Heart right ventricle (tissue), 16 donors: ENCODE data around the gene NRXN2. TPM values are rescaled to one million over a fixed set of nuclear protein-coding genes. Genes with fewer than 3 reads are reported as not detected.

Experiments
- ATAC-seq, 8 donors: fragments of 200-7000 bp; cut with Tn5 transposase; one replicate each; pipeline ENCODE4 v1.9.1; 2020; ENCODE audit warnings: mild to moderate bottlenecking in 8 of 8, moderate library complexity in 8 of 8, moderate number of reproducible peaks in 1 of 8
- DNase-seq, 2 donors: peaks; one replicate each; pipeline ENCODE4 v3.0.0-alpha.2; 2020
- H3K27ac ChIP-seq, 10 donors: fragments of 200-600 bp; sonication (generic) in 2 of 10; one replicate each; pipeline versions ENCODE4 v1.5.0 to v1.8.0; 2020 to 2022; ENCODE audit warnings: mild to moderate bottlenecking in 3 of 10
- H3K27me3 ChIP-seq, 7 donors: fragments of 200-600 bp; one replicate each; pipeline ENCODE4 v1.8.0; 2021 to 2022; ENCODE audit warnings: mild to moderate bottlenecking in 2 of 7
- H3K36me3 ChIP-seq, 9 donors: fragments of 200-600 bp; sonication (generic) in 1 of 9; one replicate each; pipeline versions ENCODE4 v1.5.0 to v1.8.0; 2020 to 2022; ENCODE audit warnings: mild to moderate bottlenecking in 2 of 9
- H3K4me1 ChIP-seq, 9 donors: fragments of 200-600 bp; sonication (generic) in 1 of 9; one replicate each; pipeline versions ENCODE4 v1.5.0 to v1.8.0; 2020 to 2022; ENCODE audit warnings: mild to moderate bottlenecking in 4 of 9
- H3K4me3 ChIP-seq, 10 donors: fragments of 200-600 bp; sonication (generic) in 2 of 10; one replicate each; pipeline versions ENCODE4 v1.5.0 to v1.8.0; 2020 to 2022; ENCODE audit warnings: mild to moderate bottlenecking in 7 of 10, moderate library complexity in 2 of 10
- H3K9me3 ChIP-seq, 11 donors: fragments of 200-600 bp in 10 of 11; sonication (generic) in 2 of 11; one replicate each; pipeline versions ENCODE4 v1.5.0 to v1.8.0; 2013 to 2022; ENCODE audit warnings: mild to moderate bottlenecking in 2 of 11, control low read depth in 1 of 11, moderate library complexity in 1 of 11
- WGBS, 2 donors: extraction: QIAGEN DNeasy Blood & Tissue Kit; methylation state at CpG; one replicate each; pipeline ENCODE4 v1.1.7; 2013; ENCODE audit warnings: inconsistent platforms in 1 of 2; 5-methylcytosine and 5-hydroxymethylcytosine counted together
- intact Hi-C, 10 donors: fragments of 100-400 bp; cut with DNase I; formaldehyde crosslinking; loops; one replicate each; pipeline versions ENCODE4 v1.11.1 to v1.14.2; 2022
- polyA plus RNA-seq, 2 donors: library from polyadenylated mRNA; stranded (reverse); fragments of 200-250 nt; gene quantifications; one replicate each; pipeline ENCODE4 v1.2.3, GENCODE V29; 2013
- total RNA-seq, 10 donors: library from RNA; stranded (reverse); fragmentation: NEBNext Ultra II Directional in 3 of 10; extraction: Animal tissue kit (Norgen Biotek cat#: 25700) in 3 of 10; gene quantifications; one replicate each; pipeline versions ENCODE4 v1.2.1 to v1.2.4, GENCODE V29; 2021 to 2023
- TF ChIP-seq, protein P1 (sequence below), 9 donors: fragments of 200-600 bp; sonication (generic) in 2 of 9; IDR thresholded peaks; one replicate each; pipeline versions ENCODE4 v1.5.0 to v1.8.0; 2021 to 2022; ENCODE audit warnings: antibody characterized with exemption in 9 of 9, mild to moderate bottlenecking in 5 of 9, moderate library complexity in 1 of 9
- donor health status: Arrhythmogenic right ventricular cardiomyopathy.
- donor health status: ischemic (EF 13 %, LVEDD 7.1; RV severe dilation, severe dysfunction).
- donor health status: healthy with polysubstance abuse.
- donor health status: DM: no; HTN: yes; CAD: no.
- donor health status: DM: no; HTN: no; CAD: no.
- donor health status: ischemic (EF 25% LVEDD 6.9; RV normal size, moderate dysfunction).
- donor health status: ischemic (EF 25% LVEDD 5.7; RV mildly dilated, moderate dysfunction).
- donor health status: healthy.
- donor health status: DM: yes; HTN: yes; CAD: no.
- donor health status: Ischemic cardiomyopathy.
- donor health status: ischemic (EF 35%, LVEDD 5.7; RV mildly dilated, moderate dysfunction).
- donor health status: nonischemic (EF 11% LVEDD 7.7; RV severe dilation, severe dysfunction).
- donor health status: DM: yes; HTN: yes; CAD: no.
- donor health status: PGD.
- donor health status: ischemic (EF 29% LVEDD 5.4; RV normal size, mild dysfunction).
- donor health status: nonischemic (EF 23%, LVEDD 6.1; RV moderate dilation, normal function).

Gene NRXN2
- total and polyA plus RNA-seq, 12 donors = 0.45 to 5.5 (median 1.4) TPM

DNA sequence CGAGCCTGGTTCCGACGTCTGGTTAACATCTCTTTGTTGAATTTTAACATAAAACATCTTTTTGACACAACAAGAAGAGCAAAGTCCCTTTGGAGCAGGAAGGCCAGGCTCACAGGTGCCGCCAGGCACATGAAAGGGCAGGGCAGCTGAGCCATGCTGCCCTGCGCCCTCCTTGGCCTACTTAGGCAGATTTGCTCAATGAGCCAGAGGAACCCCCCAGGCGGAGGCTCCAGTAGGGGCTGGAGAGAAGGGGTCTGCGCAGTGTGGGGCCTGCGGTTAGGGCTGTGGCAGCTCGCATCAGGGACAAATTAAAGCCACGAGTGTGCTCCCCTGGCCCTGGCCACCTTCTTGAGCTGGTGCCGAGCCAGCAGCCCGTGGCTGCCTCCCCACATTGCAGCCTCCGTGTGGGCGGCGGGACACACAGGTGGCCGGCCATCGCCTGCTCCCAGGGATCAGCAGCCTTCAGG lies 141.9 kb downstream of the NRXN2 start:
- Histone ChIP-seq H3K27ac (no peak overlapping the region), H3K36me3 (no peaks in the 10 kb centered on the region), H3K9me3 (no peaks in the 10 kb centered on the region), H3K4me1 (peaks cover 0 to 3% (median 0%) of the 10 kb centered on the region in 9 donors), H3K4me3 (no peak overlapping the region), H3K27me3 (peaks cover 0 to 4% (median 0%) of the 10 kb centered on the region in 7 donors)
- intact Hi-C loops = no loop called here
- DNase-seq (no peak), ATAC-seq (no peak)
- 89 to 91% methylated on average over 17 of the region's 17 CpGs for WGBS, 2 donors
- TF ChIP-seq, protein P1, sequence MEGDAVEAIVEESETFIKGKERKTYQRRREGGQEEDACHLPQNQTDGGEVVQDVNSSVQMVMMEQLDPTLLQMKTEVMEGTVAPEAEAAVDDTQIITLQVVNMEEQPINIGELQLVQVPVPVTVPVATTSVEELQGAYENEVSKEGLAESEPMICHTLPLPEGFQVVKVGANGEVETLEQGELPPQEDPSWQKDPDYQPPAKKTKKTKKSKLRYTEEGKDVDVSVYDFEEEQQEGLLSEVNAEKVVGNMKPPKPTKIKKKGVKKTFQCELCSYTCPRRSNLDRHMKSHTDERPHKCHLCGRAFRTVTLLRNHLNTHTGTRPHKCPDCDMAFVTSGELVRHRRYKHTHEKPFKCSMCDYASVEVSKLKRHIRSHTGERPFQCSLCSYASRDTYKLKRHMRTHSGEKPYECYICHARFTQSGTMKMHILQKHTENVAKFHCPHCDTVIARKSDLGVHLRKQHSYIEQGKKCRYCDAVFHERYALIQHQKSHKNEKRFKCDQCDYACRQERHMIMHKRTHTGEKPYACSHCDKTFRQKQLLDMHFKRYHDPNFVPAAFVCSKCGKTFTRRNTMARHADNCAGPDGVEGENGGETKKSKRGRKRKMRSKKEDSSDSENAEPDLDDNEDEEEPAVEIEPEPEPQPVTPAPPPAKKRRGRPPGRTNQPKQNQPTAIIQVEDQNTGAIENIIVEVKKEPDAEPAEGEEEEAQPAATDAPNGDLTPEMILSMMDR (IDR thresholded peaks at IDR 0.05) = no peak

GRCh38 chr11:64580412-64580811 lies 142.6 kb downstream of the NRXN2 start:
- Histone ChIP-seq H3K36me3 (no peaks in the 10 kb centered on the region), H3K4me1 (peaks cover 0 to 3% (median 0%) of the 10 kb centered on the region in 9 donors), H3K4me3 (no peak overlapping the region), H3K27me3 (peaks cover 0 to 4% (median 0%) of the 10 kb centered on the region in 7 donors), H3K9me3 (no peaks in the 10 kb centered on the region), H3K27ac (no peak overlapping the region)
- TF ChIP-seq, protein P1 (IDR thresholded peaks at IDR 0.05) = no peak
- intact Hi-C loops = no loop called here
- ATAC-seq (peak in 3 of 8 donors; percentile 28 to 62 (median 47)), DNase-seq (no peak)
- 46 to 51% methylated on average over 7 of the region's 7 CpGs for WGBS, 2 donors

- Histone ChIP-seq H3K4me1 (peaks cover 0 to 3% (median 0%) of the 10 kb centered on the region in 9 donors), H3K27ac (no peak overlapping the region), H3K9me3 (no peaks in the 10 kb centered on the region), H3K27me3 (peaks cover 0 to 4% (median 0%) of the 10 kb centered on the region in 7 donors), H3K36me3 (no peaks in the 10 kb centered on the region), H3K4me3 (no peak overlapping the region)
- ATAC-seq (no peak), DNase-seq (no peak)
- TF ChIP-seq, protein P1 (IDR thresholded peaks at IDR 0.05) = no peak
- intact Hi-C loops = no loop called here
- 88 to 92% methylated on average over 6 of the region's 6 CpGs for WGBS, 2 donors
These were observed 145.8 kb downstream of the NRXN2 start for GRCh38 chr11:64577202-64577601.

GRCh38 chr11:64572143-64572542 lies 150.9 kb downstream of the NRXN2 start:
- Histone ChIP-seq H3K27ac (no peak overlapping the region), H3K4me3 (no peak overlapping the region), H3K9me3 (no peaks in the 10 kb centered on the region), H3K27me3 (peaks cover 0 to 10% (median 0%) of the 10 kb centered on the region in 7 donors), H3K4me1 (peaks cover 0 to under 1% (median 0%) of the 10 kb centered on the region in 9 donors), H3K36me3 (no peaks in the 10 kb centered on the region)
- WGBS, 2 donors = 81 to 87% methylated on average over 8 of the region's 8 CpGs
- ATAC-seq (no peak), DNase-seq (no peak)
- TF ChIP-seq, protein P1 (IDR thresholded peaks at IDR 0.05) = no peak
- intact Hi-C loops = no loop called here
